RCC 7860 (cell line): Measurements from ENCODE around the gene ADGRG4.
"Not testable (repeated sequence)": the region's sequence is repeated elsewhere in the genome, so short reads cannot be mapped to it uniquely, and the experiment has no call there.

Experiments used
- DNase-seq: peaks from one replicate; pipeline ENCODE4 v3.0.0-alpha.2; 2015; ENCODE audit warnings: low spot score
- FAIRE-seq: peaks from 2 replicates; lab custom pipeline; 2012; peaks lifted over from hg19 to GRCh38; lab: Jason Lieb, UNC

Gene ADGRG4

GRCh38 chrX:136376713-136377112 is 76.0 kb downstream of the ADGRG4 start:
- DNase-seq, result no peak
- FAIRE-seq, result no peak

GRCh38 chrX:136380010-136380769 is 79.4 kb downstream of the ADGRG4 start:
- FAIRE-seq, result no peak

DNA sequence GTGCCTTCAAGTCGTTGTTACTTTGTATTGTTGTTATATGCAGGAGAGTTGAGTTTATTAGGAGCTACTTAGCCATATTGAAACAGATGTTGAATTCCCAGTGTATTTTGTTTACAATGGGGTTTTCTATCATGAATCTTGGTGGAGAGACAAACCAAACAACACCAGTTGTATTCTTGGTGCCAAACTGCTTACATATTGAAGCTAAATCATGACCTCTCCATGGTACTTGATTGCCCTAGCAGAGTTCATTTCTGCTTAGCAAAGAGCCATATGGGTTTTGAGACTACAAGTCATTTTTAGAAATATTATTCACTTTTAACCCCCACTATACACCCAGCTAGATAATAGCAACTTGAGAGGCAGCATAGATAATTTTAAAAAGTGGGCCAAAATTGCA is 85.4 kb downstream of the ADGRG4 start:
- no peak for FAIRE-seq
- DNase-seq, result no peak

More at GRCh38 chrX:136380010-136380769, 79.4 kb downstream of the ADGRG4 start:
- DNase-seq, result no peak

DNA sequence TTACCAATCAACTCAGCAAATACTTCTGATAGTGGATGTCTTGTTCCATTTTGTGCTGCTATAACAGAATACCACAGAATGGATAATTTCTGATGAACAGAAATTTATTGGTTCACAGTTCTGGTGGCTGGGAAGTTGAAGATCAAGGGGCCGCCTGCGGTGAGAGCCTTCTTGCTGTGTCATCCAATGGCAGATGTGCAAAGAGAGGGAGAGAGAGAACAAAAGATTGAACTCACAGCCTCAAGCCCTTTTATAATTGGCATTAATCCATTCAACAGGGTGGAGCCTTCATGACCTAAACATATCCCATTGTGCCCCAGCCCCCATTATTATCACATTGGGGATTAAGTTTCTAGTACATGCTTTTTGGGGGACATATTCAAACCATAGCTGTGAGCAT is 86.1 kb downstream of the ADGRG4 start:
- DNase-seq (no peak), FAIRE-seq (no peak)

DNA sequence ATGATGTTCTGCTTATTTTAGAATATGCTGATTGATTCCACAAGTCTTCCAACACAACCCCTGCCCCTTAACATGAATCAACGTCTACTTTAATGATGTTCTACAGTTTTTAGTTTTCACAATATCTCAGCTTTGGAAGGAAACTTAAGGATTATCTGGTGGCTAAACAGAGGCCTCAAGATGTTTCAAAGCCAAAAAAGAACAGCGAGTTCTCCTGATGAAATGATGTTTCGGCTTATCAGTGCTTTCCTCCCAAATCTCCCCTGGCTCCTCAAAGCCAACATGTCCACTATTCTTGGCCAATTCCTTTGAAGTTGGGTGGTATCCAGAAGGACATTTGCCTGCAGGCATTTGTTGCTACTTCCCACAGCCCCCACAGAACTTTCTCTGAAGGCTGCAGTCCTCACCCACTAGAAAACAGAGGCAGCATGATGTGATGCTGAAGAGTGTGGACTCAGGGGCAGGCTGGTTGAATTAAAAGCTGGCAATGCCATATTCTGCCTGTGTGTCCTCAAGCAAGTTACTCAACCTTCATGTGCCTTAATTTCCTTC is 87.3 kb downstream of the ADGRG4 start:
- FAIRE-seq, result no peak
- DNase-seq, result no peak

DNA sequence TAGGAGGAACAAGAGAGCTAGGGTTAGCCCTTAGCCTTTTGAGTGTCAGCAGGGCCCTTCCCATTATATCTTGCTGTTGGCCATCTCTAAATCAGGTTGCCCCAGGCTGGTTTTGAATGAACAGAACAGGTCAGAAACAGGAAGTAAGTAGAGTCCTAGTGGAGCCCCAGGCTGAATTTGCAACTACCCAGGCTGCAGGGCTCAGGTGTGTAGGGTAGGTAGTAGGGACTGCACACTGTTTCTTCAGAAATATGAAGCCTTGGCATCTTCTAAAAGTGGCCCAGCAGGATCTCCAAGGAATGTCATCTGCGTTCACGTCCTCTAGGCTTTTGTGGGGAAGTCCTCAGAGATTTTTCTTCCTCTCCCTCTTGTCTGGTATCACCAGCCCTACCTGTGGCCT is 90.2 kb downstream of the ADGRG4 start:
- no peak for DNase-seq
- FAIRE-seq, result no peak

- FAIRE-seq, result no peak
These were observed 94.5 kb downstream of the ADGRG4 start for GRCh38 chrX:136395271-136395670.

GRCh38 chrX:136397001-136397400 is 96.2 kb downstream of the ADGRG4 start:
- no peak for DNase-seq
- FAIRE-seq, result no peak

More at GRCh38 chrX:136395271-136395670, 94.5 kb downstream of the ADGRG4 start:
- no peak for DNase-seq

GRCh38 chrX:136405126-136405525 is 104.4 kb downstream of the ADGRG4 start:
- no peak for DNase-seq
- no peak for FAIRE-seq

DNA sequence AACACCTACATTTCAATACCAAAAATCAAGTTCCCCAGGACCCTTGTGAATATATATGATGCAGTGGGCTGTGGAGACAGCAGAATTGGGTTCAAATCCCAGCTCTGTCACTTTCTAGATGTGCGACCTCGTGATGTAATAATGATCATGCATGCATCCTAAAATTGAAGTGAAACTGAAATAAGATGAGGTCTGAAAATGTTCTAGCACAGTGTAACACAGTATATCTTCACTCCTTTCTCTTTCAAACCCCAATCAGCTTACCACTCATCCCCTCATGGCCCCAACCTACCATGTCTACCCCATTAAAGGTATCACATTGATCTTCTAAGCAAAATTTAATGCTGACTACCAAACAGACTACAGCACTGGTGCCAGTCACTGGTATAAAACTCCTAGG is 117.0 kb downstream of the ADGRG4 start:
- DNase-seq (no peak), FAIRE-seq (no peak)

DNA sequence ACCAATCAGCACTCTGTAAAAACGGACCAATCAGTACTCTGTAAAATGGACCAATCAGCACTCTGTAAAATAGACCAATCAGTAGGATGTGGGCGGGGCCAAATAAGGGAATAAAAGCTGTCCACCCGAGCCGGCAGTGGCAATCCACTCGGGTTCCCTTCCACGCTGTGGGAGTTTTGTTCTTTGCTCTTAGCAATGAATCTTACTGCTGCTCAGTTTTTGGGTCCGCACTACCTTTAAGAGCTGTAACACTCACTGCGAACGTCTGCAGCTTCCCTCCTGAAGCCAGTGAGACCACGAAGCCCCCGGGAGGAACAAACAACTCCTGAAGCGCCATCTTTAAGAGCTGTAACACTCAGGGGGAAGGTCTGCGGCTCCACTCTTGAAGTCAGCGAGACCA is 120.6 kb downstream of the ADGRG4 start:
- FAIRE-seq (no peak), DNase-seq (no peak)

- DNase-seq, result no peak
- no peak for FAIRE-seq
These were observed 123.0 kb downstream of the ADGRG4 start for GRCh38 chrX:136423724-136424123.

- no peak for DNase-seq
- no peak for FAIRE-seq
These were observed 125.2 kb downstream of the ADGRG4 start for GRCh38 chrX:136425996-136426395.

GRCh38 chrX:136431625-136432024 is 130.9 kb downstream of the ADGRG4 start:
- DNase-seq (no peak), FAIRE-seq (no peak)

DNA sequence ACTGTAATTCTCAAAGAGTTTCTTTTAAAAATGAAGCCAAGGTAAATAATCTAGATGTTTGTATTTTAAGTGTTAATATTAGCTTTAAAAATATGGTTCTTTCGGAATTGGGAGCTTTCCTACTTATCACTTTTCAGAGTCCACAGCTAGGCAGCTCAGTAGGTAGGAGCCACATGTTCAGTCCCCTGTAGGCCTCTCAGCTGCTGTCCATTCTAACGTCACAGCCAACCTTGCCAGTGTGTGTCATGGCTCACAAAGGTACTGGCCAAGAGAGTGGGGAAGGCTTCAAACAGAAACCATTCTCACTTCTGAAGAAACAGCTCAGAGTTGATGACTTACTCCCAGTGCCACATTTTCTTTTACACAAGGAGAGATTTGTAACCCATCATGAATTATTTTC is 137.0 kb downstream of the ADGRG4 start:
- DNase-seq, result no peak
- FAIRE-seq, result no peak

DNA sequence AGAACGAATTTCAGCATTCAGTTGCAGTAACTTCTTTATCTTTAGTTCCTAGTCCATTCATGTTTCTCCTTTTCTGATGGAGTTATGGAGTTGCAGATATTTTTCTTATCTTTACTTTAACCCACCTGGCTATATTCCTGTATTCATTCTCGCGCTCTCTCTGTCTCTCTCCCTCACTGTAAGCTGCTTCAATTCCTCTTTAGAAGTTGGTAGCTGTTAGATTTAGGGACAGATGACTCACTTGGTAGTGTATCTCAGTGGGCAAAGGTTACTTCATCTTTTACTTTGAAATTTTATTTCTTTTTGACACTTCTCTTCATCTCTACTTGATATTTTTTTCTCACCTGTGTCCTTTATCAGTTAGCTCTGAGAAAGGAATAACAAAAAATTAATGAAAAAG is 137.4 kb downstream of the ADGRG4 start:
- no peak for FAIRE-seq
- DNase-seq, result no peak

GRCh38 chrX:136445674-136446073 is 144.9 kb downstream of the ADGRG4 start:
- not testable (repeated sequence) for DNase-seq, FAIRE-seq

DNA sequence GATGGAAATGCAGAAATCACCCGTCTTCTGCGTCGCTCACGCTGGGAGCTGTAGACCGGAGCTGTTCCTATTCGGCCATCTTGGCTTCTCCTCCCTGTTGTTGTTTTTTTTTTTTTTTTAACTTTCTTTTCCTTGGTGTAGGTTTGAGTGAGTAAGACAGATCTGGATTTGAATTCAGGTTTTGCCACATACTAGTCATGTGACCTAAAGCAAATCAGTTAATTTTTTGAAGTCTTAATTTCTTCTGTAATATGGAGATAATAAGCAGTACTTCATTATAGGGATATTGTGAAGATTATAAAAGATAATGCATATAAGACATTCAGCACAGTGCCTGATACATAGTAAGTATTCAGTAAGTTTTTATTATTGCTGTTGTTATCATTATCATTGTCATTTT is 145.4 kb downstream of the ADGRG4 start:
- DNase-seq (no peak), FAIRE-seq (no peak)

- no peak for DNase-seq
- no peak for FAIRE-seq
These were observed 146.5 kb downstream of the ADGRG4 start for GRCh38 chrX:136447308-136447707.

DNA sequence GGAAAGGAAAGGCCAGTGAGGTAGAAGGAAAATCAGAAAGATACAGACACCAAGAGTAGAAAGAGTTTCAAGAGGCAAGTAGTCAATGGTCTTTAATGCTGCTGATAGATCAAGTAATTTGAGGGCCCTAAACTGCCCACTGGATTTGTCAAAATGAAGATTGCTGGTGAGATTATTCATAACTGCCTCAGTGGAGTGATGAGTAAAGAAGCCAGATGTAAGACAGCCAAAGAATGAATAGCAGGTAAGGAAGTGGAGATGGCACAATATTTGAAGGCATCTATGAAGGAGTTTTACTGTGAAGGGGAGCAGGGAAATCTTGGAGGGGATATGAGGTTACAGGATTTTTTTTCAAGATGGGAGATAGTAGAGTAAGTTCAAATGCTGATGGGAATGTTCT is 147.2 kb downstream of the ADGRG4 start:
- no peak for DNase-seq
- FAIRE-seq, result no peak

GRCh38 chrX:136450050-136450830 is 149.5 kb downstream of the ADGRG4 start:
- FAIRE-seq, result no peak

GRCh38 chrX:136452614-136453013 is 151.9 kb downstream of the ADGRG4 start:
- FAIRE-seq (no peak), DNase-seq (no peak)

More at GRCh38 chrX:136450050-136450830, 149.5 kb downstream of the ADGRG4 start:
- DNase-seq, result no peak
